Measurements from ENCODE around the gene CNP. TPM values are rescaled to one million over a fixed set of nuclear protein-coding genes. Genes with fewer than 3 reads are reported as not detected.

The CNP gene
- total RNA-seq, 1 experiment from 2014 or later: 51.2 TPM

GRCh38 chr17:41956522-41956921 lies 10.1 kb upstream of the CNP start:
- BruUV-seq (replicated peaks): no TSS peak
- Histone ChIP-seq H3K4me2 (ENCODE audit: low read length) (no peak overlapping the region), H3K9ac (ENCODE audit: low read length) (no peak overlapping the region), H3K9me3 (ENCODE audit: control insufficient read depth in 1 of 2, insufficient read depth in 1 of 2, low read depth in 1 of 2, low read length in 2 of 2) (no peaks in the 10 kb centered on the region), H3K27ac (ENCODE audit: low read depth, low read length) (no peak overlapping the region), H3K79me2 (ENCODE audit: insufficient read depth, low read length) (no peaks in the 10 kb centered on the region), H3K9me2 (ENCODE audit: insufficient read depth) (no peaks in the 10 kb centered on the region), H2AFZ (ENCODE audit: low read depth, low read length, poor library complexity, severe bottlenecking) (no peak overlapping the region), H3K27me3 (ENCODE audit: insufficient read depth, low read length) (no peaks in the 10 kb centered on the region), H3K36me3 (ENCODE audit: control insufficient read depth in 1 of 2, insufficient read depth in 2 of 2, low read length in 2 of 2) (no peaks in the 10 kb centered on the region), H3K4me3 (replicated peaks in 1 of 2; ENCODE audit: low read depth in 1 of 2, low read length in 2 of 2) (no peak overlapping the region), H4K20me1 (ENCODE audit: insufficient read depth) (no peaks in the 10 kb centered on the region), H3K4me1 (ENCODE audit: control insufficient read depth in 1 of 2, insufficient read depth in 2 of 2, low read length in 2 of 2) (no peaks in the 10 kb centered on the region)
- ATAC-seq: no peak
- no peak for DNase-seq (ENCODE audit: low read depth, low spot score)
- ChIA-PET POLR2A (no interaction called here), RAD21 (ENCODE audit: low non-redundant PET in 1 of 2, low total read pairs in 2 of 2, uncharacterized antibody in 2 of 2, unreplicated experiment in 2 of 2) (no interaction called here), CTCF (no interaction called here)
- TF ChIP-seq FOSL1 (IDR thresholded peaks at IDR 0.05; ENCODE audit: low read depth) (no peak), RAD21 (IDR thresholded peaks at IDR 0.05; ENCODE audit: low read depth) (no peak), POLR2A (IDR thresholded peaks at IDR 0.05; ENCODE audit: borderline replicate concordance, extremely low read depth, insufficient read depth, insufficient read length) (no peak), REST (IDR thresholded peaks at IDR 0.05; ENCODE audit: low read depth) (no peak), EZH2phosphoT487 (IDR thresholded peaks at IDR 0.05; ENCODE audit: borderline replicate concordance) (no peak), YY1 (IDR thresholded peaks at IDR 0.05; ENCODE audit: extremely low read depth, insufficient replicate concordance, low read depth, low read length) (no peak), JUND (IDR thresholded peaks at IDR 0.05) (no peak), ZNF274 (IDR thresholded peaks at IDR 0.05; ENCODE audit: low read depth, low read length) (no peak), TCF7L2 (IDR thresholded peaks at IDR 0.05; ENCODE audit: borderline replicate concordance, extremely low read depth, insufficient read depth, insufficient read length) (no peak), ZBTB33 (IDR thresholded peaks at IDR 0.05; ENCODE audit: extremely low read depth, insufficient replicate concordance, low read length) (no peak), SRF (IDR thresholded peaks at IDR 0.05; ENCODE audit: low read depth) (no peak), SIN3A (IDR thresholded peaks at IDR 0.05; ENCODE audit: low read depth) (no peak), CEBPB (IDR thresholded peaks at IDR 0.05; ENCODE audit: low read depth) (no peak), SP1 (IDR thresholded peaks at IDR 0.05; ENCODE audit: low read depth) (no peak), MAX (IDR thresholded peaks at IDR 0.05) (no peak)
- intact Hi-C loops (cut with micrococcal nuclease): no loop called here
